ENCODE results near the gene MAG.
"Not testable (repeated sequence)": the region's sequence is repeated elsewhere in the genome, so short reads cannot be mapped to it uniquely, and the experiment has no call there.

The MAG gene

GRCh38 chr19:35281303-35281702, 10.7 kb upstream of the MAG start:
- no peak for DNase-seq (ENCODE audit: low spot score)

GRCh38 chr19:35284153-35285094, 7.5 kb upstream of the MAG start:
- no peak for DNase-seq (ENCODE audit: low spot score)

GRCh38 chr19:35285095-35285449, 6.9 kb upstream of the MAG start:
- DNase-seq (ENCODE audit: low spot score), result no peak

GRCh38 chr19:35285465-35285864, 6.5 kb upstream of the MAG start:
- not testable (repeated sequence) for DNase-seq (ENCODE audit: low spot score)

GRCh38 chr19:35286101-35286500, 5.9 kb upstream of the MAG start:
- not testable (repeated sequence) for DNase-seq (ENCODE audit: low spot score)

- DNase-seq (ENCODE audit: low spot score), result no peak
Measured at GRCh38 chr19:35287713-35288112, 4.2 kb upstream of the MAG start.

- DNase-seq (ENCODE audit: low spot score), result no peak
Measured at GRCh38 chr19:35288331-35288730, 3.6 kb upstream of the MAG start.

GRCh38 chr19:35288906-35289305, 3.1 kb upstream of the MAG start:
- no peak for DNase-seq (ENCODE audit: low spot score)

GRCh38 chr19:35290381-35291127, 1.4 kb upstream of the MAG start:
- no peak for DNase-seq (ENCODE audit: low spot score)

- no peak for DNase-seq (ENCODE audit: low spot score)
Measured at GRCh38 chr19:35291259-35291658, 702 bp upstream of the MAG start.

GRCh38 chr19:35292421-35293362, 731 bp downstream of the MAG start:
- DNase-seq (ENCODE audit: low spot score), result no peak

- no peak for DNase-seq (ENCODE audit: low spot score)
Measured at GRCh38 chr19:35293363-35293739, 1.4 kb downstream of the MAG start.

GRCh38 chr19:35293808-35294207, 1.8 kb downstream of the MAG start:
- DNase-seq (ENCODE audit: low spot score), result no peak

GRCh38 chr19:35294328-35294727, 2.4 kb downstream of the MAG start:
- DNase-seq (ENCODE audit: low spot score), result no peak

- DNase-seq (ENCODE audit: low spot score), result no peak
Measured at GRCh38 chr19:35294859-35295791, 3.2 kb downstream of the MAG start.

GRCh38 chr19:35295792-35296462, 4.0 kb downstream of the MAG start:
- no peak for DNase-seq (ENCODE audit: low spot score)

- DNase-seq (ENCODE audit: low spot score), result no peak
Measured at GRCh38 chr19:35296644-35297514, 4.9 kb downstream of the MAG start.

- no peak for DNase-seq (ENCODE audit: low spot score)
Measured at GRCh38 chr19:35297515-35297848, 5.5 kb downstream of the MAG start.

- no peak for DNase-seq (ENCODE audit: low spot score)
Measured at GRCh38 chr19:35297922-35298321, 6.0 kb downstream of the MAG start.

- DNase-seq (ENCODE audit: low spot score), result no peak
Measured at GRCh38 chr19:35298561-35298972, 6.6 kb downstream of the MAG start.

Measured in HuH-7 (cell line).